GM23338 (cell line): ENCODE measurements around the gene DCTN1. TPM values are rescaled to one million over a fixed set of nuclear protein-coding genes. Genes with fewer than 3 reads are reported as not detected.

Source experiments
- ATAC-seq: fragments of 200-7000 bp; cut with Tn5 transposase; 3 replicates; pipeline ENCODE4 v1.9.1; 2020
- DNase-seq: peaks from one replicate; pipeline ENCODE4 v3.0.0-alpha.2; 2015; ENCODE audit warnings: low spot score
- H2AFZ ChIP-seq: fragments of 200-600 bp; sonication (generic); 2 replicates; pipeline ENCODE4 v1.8.0; 2016; ENCODE audit warnings: antibody characterized with exemption, mild to moderate bottlenecking, moderate library complexity
- H3F3A ChIP-seq: fragments of 200-600 bp; sonication (generic); replicated peaks from 2 replicates; pipeline ENCODE4 v1.8.0; 2017; ENCODE audit warnings: antibody characterized with exemption, mixed run types, low read depth
- H3K27ac ChIP-seq: fragments of 200-600 bp; sonication (generic); 2 replicates; pipeline ENCODE4 v1.6.1; 2016; ENCODE audit warnings: low read depth
- H3K27me3 ChIP-seq: fragments of 200-600 bp; sonication (generic); 2 replicates; pipeline ENCODE4 v1.8.0; 2016; ENCODE audit warnings: mild to moderate bottlenecking, mixed run types, moderate library complexity; ENCODE audit not compliant: insufficient read depth
- H3K36me3 ChIP-seq: fragments of 200-600 bp; sonication (generic); 2 replicates; pipeline ENCODE4 v1.8.0; 2016; ENCODE audit warnings: mild to moderate bottlenecking; ENCODE audit not compliant: insufficient read depth
- H3K4me1 ChIP-seq: fragments of 200-600 bp; sonication (generic); 2 replicates; pipeline ENCODE4 v1.8.0; 2016; ENCODE audit warnings: mild to moderate bottlenecking, moderate library complexity; ENCODE audit not compliant: insufficient read depth
- H3K4me2 ChIP-seq: fragments of 200-600 bp; sonication (generic); 2 replicates; pipeline ENCODE4 v1.7.1; 2017; ENCODE audit warnings: mixed run types
- H3K4me3 ChIP-seq: fragments of 200-600 bp; sonication (generic); 2 replicates; pipeline ENCODE4 v1.6.1; 2016; ENCODE audit warnings: mixed run types
- H3K79me2 ChIP-seq: fragments of 200-600 bp; sonication (generic); replicated peaks from 2 replicates; pipeline ENCODE4 v1.8.0; 2017; ENCODE audit warnings: mild to moderate bottlenecking; ENCODE audit not compliant: insufficient read depth
- H3K9me2 ChIP-seq: fragments of 200-600 bp; sonication (generic); 2 replicates; pipeline ENCODE4 v1.8.0; 2017; ENCODE audit not compliant: insufficient read depth
- H4K20me1 ChIP-seq: fragments of 200-600 bp; sonication (generic); replicated peaks from 2 replicates; pipeline ENCODE4 v1.8.0; 2017; ENCODE audit warnings: mild to moderate bottlenecking; ENCODE audit not compliant: insufficient read depth
- H3K27ac Mint-ChIP-seq: 2 replicates; pipeline ENCODE4 v1.8.0; 2020; ENCODE audit warnings: inconsistent platforms, mild to moderate bottlenecking, moderate library complexity, mixed read lengths
- H3K27me3 Mint-ChIP-seq: 3 replicates; pipeline ENCODE4 v1.8.0; 2022; ENCODE audit warnings: low read depth, mild to moderate bottlenecking, moderate library complexity, mixed read lengths, inconsistent platforms; ENCODE audit not compliant: insufficient read depth, poor library complexity
- H3K36me3 Mint-ChIP-seq: 3 replicates; pipeline ENCODE4 v1.8.0; 2021; ENCODE audit warnings: low read depth, mild to moderate bottlenecking, inconsistent platforms, moderate library complexity, mixed read lengths
- H3K4me1 Mint-ChIP-seq: 3 replicates; pipeline ENCODE4 v1.8.0; 2020; ENCODE audit warnings: mild to moderate bottlenecking, inconsistent platforms, mixed read lengths
- H3K4me3 Mint-ChIP-seq: 3 replicates; pipeline ENCODE4 v1.8.0; 2021; ENCODE audit warnings: moderate library complexity, mild to moderate bottlenecking, inconsistent platforms, mixed read lengths
- H3K9me3 Mint-ChIP-seq: 3 replicates; pipeline ENCODE4 v1.8.0; 2020; ENCODE audit warnings: moderate library complexity, mild to moderate bottlenecking, inconsistent platforms, mixed read lengths
- CREB1 ChIP-seq: fragments of 250-450 bp; sonication (Bioruptor Pico); IDR thresholded peaks from 2 replicates; pipeline ENCODE4 v1.5.0; 2020; ENCODE audit warnings: low read depth, mild to moderate bottlenecking, moderate library complexity
- EZH2 ChIP-seq: fragments of 200-600 bp; sonication (generic); IDR thresholded peaks from one replicate; pipeline ENCODE4 v1.8.0; 2017; ENCODE audit warnings: antibody characterized with exemption, mild to moderate bottlenecking, low read depth; ENCODE audit not compliant: unreplicated experiment
- EZH2phosphoT487 ChIP-seq: fragments of 200-600 bp; sonication (generic); IDR thresholded peaks from one replicate; pipeline ENCODE4 v1.8.1; 2018; ENCODE audit warnings: antibody characterized with exemption; ENCODE audit not compliant: unreplicated experiment
- JUNB ChIP-seq: IDR thresholded peaks from one replicate; pipeline ENCODE4 v1.6.1; 2016; ENCODE audit warnings: antibody characterized with exemption; ENCODE audit not compliant: unreplicated experiment
- NANOG ChIP-seq: IDR thresholded peaks from 2 replicates; pipeline ENCODE4 v1.6.1; 2016; ENCODE audit warnings: antibody characterized with exemption, borderline replicate concordance
- POLR2AphosphoS5 ChIP-seq: IDR thresholded peaks from 2 replicates; pipeline ENCODE4 v1.6.1; 2016; ENCODE audit warnings: antibody characterized with exemption, low read depth
- STAT1 ChIP-seq: IDR thresholded peaks from one replicate; pipeline ENCODE4 v1.6.1; 2016; ENCODE audit warnings: antibody characterized with exemption; ENCODE audit not compliant: unreplicated experiment
- ZNF114 ChIP-seq: fragments of 250-450 bp; sonication (Bioruptor Pico); IDR thresholded peaks from 2 replicates; pipeline ENCODE4 v1.5.0; 2020; ENCODE audit warnings: mild to moderate bottlenecking, moderate library complexity
- ZNF331 ChIP-seq: fragments of 250-450 bp; sonication (Bioruptor Pico); IDR thresholded peaks from 2 replicates; pipeline ENCODE4 v1.5.0; 2020; ENCODE audit warnings: low read depth, mild to moderate bottlenecking, moderate library complexity
- polyA plus RNA-seq: library from polyadenylated mRNA; unstranded; fragments of >200 nt; fragmentation: Nextera tagmentation; extraction: Ambion mirVana; gene quantifications from 2 replicates; pipeline ENCODE4 v1.2.1, GENCODE V29; 2016
- total RNA-seq: library from RNA; depleted of rRNA; stranded (reverse); fragments of >200 nt; shearing (Covaris generic); gene quantifications from 2 replicates; pipeline ENCODE4 v1.2.3, GENCODE V29; 2014
- TF ChIP-seq, protein P1 (sequence below): IDR thresholded peaks from 2 replicates; pipeline ENCODE4 v1.6.1; 2016; ENCODE audit warnings: antibody characterized with exemption
- TF ChIP-seq, protein P2 (sequence below): fragments of 250-450 bp; sonication (Bioruptor Pico); IDR thresholded peaks from 2 replicates; pipeline ENCODE4 v1.5.0; 2020; ENCODE audit warnings: mild to moderate bottlenecking, moderate library complexity

Gene DCTN1
- total and polyA plus RNA-seq, 2 experiments from 2014 or later: 108 to 145 TPM

DNA sequence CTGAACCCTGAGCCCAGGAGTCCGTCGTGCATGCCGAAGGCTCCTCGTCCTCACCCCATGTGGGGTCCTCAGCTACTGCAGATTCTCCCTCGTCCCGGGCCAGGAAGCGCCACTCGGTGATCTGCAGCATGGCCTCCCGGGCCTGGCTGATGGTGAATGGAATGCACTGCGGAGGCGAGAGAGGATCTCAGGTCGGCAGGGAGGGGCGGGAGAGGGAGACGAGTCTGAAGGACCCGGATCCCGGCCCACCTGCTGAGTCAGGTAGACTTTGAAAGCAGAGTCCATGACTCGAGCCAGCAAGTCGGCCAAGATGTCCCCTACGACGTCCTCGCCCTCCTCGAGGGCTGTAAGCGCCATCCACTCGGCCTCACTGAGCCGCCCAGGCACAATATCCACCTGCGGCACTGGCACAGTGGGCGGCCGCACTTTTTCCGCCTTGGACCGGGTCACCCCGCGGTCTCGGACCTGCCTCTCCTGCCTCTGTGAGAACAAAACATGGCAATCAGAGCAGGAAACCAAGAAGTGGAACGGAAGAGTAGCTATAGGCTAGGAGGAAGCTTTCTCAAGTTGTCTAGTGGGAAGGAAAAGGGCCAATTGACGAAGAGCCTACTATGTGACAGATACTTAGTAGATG lies 35.8 kb upstream of the DCTN1 start:
- Mint-ChIP-seq H3K9me3 (no peaks in the 10 kb centered on the region), H3K4me3 (peak overlapping the region; percentile 73), H3K36me3 (no peaks in the 10 kb centered on the region), H3K27ac (no peak overlapping the region), H3K27me3 (peaks cover 40% of the 10 kb centered on the region), H3K4me1 (peaks cover 13% of the 10 kb centered on the region; the same call in 2 of the 3 replicates)
- Histone ChIP-seq H3K79me2 (no peaks in the 10 kb centered on the region), H3K27me3 (peaks cover 41% of the 10 kb centered on the region), H3K4me2 (peak overlapping the region; percentile 96), H4K20me1 (no peaks in the 10 kb centered on the region), H3K9me2 (no peaks in the 10 kb centered on the region), H2AFZ (peak overlapping the region; percentile 97), H3K27ac (no peak overlapping the region), H3K4me1 (peaks cover 16% of the 10 kb centered on the region), H3K36me3 (no peaks in the 10 kb centered on the region), H3F3A (0 out of 2 replicates have a peak, but pooled peaks cover 2% of the 10 kb centered on the region), H3K4me3 (peak overlapping the region; percentile 71)
- DNase-seq (peak; percentile 91), ATAC-seq (peak; percentile 67)
- TF ChIP-seq ZNF331 (CRISPR knock-in tag) (no peak), POLR2AphosphoS5 (0 out of 2 replicates have a peak, but pooled peaks have one; percentile 56), EZH2 (no peak), NANOG (no peak), CREB1 (CRISPR knock-in tag) (no peak), STAT1 (no peak)
- TF ChIP-seq, protein P1, sequence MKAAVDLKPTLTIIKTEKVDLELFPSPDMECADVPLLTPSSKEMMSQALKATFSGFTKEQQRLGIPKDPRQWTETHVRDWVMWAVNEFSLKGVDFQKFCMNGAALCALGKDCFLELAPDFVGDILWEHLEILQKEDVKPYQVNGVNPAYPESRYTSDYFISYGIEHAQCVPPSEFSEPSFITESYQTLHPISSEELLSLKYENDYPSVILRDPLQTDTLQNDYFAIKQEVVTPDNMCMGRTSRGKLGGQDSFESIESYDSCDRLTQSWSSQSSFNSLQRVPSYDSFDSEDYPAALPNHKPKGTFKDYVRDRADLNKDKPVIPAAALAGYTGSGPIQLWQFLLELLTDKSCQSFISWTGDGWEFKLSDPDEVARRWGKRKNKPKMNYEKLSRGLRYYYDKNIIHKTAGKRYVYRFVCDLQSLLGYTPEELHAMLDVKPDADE: 0 out of 2 replicates have a peak, but pooled peaks have one; percentile 17

DNA sequence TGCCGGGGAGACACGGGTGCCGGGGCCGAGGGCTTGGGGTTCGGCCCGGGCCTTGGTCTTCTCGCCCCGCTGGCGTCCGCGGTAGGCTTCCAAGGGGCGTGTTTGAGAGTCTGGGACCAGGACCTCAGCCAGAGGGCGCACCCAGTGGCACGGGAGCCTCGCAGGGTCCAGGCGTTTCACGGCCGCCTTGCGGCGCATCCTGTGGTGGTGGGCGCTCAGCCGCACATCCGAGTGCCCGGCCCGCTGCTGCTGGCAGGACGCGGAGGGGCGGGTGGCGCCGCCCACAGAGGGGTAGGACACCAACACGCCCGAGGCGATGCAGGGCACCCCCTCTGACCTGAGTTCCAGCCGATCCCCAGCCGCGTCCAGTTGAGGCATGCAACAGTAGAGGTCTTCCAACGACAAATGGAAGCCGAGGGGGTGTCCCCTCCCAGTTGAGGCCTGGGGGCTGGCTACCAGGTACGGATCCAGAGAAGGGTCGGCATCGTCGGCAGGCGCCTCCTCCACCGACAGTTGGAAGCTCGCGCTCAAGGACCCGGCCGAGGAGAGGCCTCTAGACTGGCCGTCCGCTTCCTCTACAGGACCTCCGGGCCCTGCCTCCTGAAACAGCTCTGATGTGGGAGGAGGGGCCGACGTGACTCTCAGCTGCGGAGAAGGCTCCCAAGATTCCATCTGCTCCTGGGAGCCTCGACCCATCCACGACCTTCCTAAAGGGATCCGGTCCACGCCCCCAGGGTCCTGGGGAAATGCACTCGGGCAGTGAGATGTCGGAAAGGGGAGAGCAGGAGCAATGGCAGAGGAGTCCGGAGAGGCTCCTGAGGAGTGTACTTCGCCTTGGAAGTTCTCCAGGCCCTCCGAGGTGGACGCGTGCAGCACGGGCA lies 35.0 kb upstream of the DCTN1 start:
- H3K27me3 Mint-ChIP-seq: peaks cover 34% of the 10 kb centered on the region
- H3K9me3 Mint-ChIP-seq: no peaks in the 10 kb centered on the region
- Histone ChIP-seq H3K79me2 (no peaks in the 10 kb centered on the region), H3F3A (0 out of 2 replicates have a peak, but pooled peaks cover 2% of the 10 kb centered on the region), H3K27me3 (peaks cover 38% of the 10 kb centered on the region), H3K4me1 (peaks cover 16% of the 10 kb centered on the region), H3K27ac (no peak overlapping the region), H3K9me2 (no peaks in the 10 kb centered on the region), H2AFZ (peak overlapping the region; percentile 97), H3K36me3 (no peaks in the 10 kb centered on the region), H4K20me1 (no peaks in the 10 kb centered on the region), H3K4me2 (peak overlapping the region; percentile 96), H3K4me3 (peak overlapping the region; percentile 71)
- H3K4me3 Mint-ChIP-seq: peak overlapping the region; percentile 73
- peak; percentile 75 for ATAC-seq
- H3K27ac Mint-ChIP-seq: no peak overlapping the region
- no peaks in the 10 kb centered on the region for H3K36me3 Mint-ChIP-seq
- peak; percentile 81 for DNase-seq
- H3K4me1 Mint-ChIP-seq: peaks cover 13% of the 10 kb centered on the region; the same call in 2 of the 3 replicates
- no peak for TF ChIP-seq NANOG
- no peak for TF ChIP-seq JUNB
- TF ChIP-seq STAT1: no peak
- TF ChIP-seq EZH2phosphoT487: no peak
- no peak for TF ChIP-seq ZNF114 (CRISPR knock-in tag)
- TF ChIP-seq POLR2AphosphoS5: peak; percentile 61; the same call in 1 of the 2 replicates
- TF ChIP-seq CREB1 (CRISPR knock-in tag): no peak
- TF ChIP-seq, protein P2, sequence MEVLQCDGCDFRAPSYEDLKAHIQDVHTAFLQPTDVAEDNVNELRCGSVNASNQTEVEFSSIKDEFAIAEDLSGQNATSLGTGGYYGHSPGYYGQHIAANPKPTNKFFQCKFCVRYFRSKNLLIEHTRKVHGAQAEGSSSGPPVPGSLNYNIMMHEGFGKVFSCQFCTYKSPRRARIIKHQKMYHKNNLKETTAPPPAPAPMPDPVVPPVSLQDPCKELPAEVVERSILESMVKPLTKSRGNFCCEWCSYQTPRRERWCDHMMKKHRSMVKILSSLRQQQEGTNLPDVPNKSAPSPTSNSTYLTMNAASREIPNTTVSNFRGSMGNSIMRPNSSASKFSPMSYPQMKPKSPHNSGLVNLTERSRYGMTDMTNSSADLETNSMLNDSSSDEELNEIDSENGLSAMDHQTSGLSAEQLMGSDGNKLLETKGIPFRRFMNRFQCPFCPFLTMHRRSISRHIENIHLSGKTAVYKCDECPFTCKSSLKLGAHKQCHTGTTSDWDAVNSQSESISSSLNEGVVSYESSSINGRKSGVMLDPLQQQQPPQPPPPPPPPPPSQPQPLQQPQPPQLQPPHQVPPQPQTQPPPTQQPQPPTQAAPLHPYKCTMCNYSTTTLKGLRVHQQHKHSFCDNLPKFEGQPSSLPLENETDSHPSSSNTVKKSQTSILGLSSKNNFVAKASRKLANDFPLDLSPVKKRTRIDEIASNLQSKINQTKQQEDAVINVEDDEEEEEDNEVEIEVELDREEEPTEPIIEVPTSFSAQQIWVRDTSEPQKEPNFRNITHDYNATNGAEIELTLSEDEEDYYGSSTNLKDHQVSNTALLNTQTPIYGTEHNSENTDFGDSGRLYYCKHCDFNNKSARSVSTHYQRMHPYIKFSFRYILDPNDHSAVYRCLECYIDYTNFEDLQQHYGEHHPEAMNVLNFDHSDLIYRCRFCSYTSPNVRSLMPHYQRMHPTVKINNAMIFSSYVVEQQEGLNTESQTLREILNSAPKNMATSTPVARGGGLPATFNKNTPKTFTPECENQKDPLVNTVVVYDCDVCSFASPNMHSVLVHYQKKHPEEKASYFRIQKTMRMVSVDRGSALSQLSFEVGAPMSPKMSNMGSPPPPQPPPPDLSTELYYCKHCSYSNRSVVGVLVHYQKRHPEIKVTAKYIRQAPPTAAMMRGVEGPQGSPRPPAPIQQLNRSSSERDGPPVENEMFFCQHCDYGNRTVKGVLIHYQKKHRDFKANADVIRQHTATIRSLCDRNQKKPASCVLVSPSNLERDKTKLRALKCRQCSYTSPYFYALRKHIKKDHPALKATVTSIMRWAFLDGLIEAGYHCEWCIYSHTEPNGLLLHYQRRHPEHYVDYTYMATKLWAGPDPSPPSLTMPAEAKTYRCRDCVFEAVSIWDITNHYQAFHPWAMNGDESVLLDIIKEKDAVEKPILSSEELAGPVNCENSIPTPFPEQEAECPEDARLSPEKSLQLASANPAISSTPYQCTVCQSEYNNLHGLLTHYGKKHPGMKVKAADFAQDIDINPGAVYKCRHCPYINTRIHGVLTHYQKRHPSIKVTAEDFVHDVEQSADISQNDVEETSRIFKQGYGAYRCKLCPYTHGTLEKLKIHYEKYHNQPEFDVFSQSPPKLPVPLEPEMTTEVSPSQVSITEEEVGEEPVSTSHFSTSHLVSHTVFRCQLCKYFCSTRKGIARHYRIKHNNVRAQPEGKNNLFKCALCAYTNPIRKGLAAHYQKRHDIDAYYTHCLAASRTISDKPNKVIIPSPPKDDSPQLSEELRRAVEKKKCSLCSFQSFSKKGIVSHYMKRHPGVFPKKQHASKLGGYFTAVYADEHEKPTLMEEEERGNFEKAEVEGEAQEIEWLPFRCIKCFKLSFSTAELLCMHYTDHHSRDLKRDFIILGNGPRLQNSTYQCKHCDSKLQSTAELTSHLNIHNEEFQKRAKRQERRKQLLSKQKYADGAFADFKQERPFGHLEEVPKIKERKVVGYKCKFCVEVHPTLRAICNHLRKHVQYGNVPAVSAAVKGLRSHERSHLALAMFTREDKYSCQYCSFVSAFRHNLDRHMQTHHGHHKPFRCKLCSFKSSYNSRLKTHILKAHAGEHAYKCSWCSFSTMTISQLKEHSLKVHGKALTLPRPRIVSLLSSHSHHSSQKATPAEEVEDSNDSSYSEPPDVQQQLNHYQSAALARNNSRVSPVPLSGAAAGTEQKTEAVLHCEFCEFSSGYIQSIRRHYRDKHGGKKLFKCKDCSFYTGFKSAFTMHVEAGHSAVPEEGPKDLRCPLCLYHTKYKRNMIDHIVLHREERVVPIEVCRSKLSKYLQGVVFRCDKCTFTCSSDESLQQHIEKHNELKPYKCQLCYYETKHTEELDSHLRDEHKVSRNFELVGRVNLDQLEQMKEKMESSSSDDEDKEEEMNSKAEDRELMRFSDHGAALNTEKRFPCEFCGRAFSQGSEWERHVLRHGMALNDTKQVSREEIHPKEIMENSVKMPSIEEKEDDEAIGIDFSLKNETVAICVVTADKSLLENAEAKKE (CRISPR knock-in tag): no peak
- no peak for TF ChIP-seq ZNF331 (CRISPR knock-in tag)
